HepG2 (cell line): ENCODE measurements around the gene CEP76. TPM values are rescaled to one million over a fixed set of nuclear protein-coding genes. Genes with fewer than 3 reads are reported as not detected.

Experiments used
- ARNT2 ChIP-seq: sonication (generic); formaldehyde crosslinking; IDR thresholded peaks from 2 replicates; pipeline ENCODE4 v1.8.0; 2022; ENCODE audit warnings: mild to moderate bottlenecking, low read depth, missing genetic modification reagents, moderate library complexity
- CREM ChIP-seq, 2 experiments: sonication (generic) in 1 of 2; formaldehyde crosslinking in 1 of 2; IDR thresholded peaks; 2 replicates each; pipeline versions ENCODE4 v1.4.0 to v1.6.1; 2016 to 2020; ENCODE audit warnings: antibody characterized with exemption in 1 of 2, mild to moderate bottlenecking in 1 of 2, missing genetic modification reagents in 1 of 2
- HNRNPL ChIP-seq: fragments of 200-400 bp; formaldehyde crosslinking; IDR thresholded peaks from 2 replicates; pipeline ENCODE4 v1.6.1; 2017; ENCODE audit warnings: mild to moderate bottlenecking, low read depth, low read length
- MBNL3 ChIP-seq: fragments of 250-450 bp; sonication (Bioruptor Pico); conservative IDR thresholded peaks from 2 replicates; pipeline ENCODE4 v1.8.0; 2022; ENCODE audit warnings: mild to moderate bottlenecking, inconsistent platforms
- MEIS1 ChIP-seq: sonication (generic); formaldehyde crosslinking; IDR thresholded peaks from 2 replicates; pipeline ENCODE4 v1.9.0; 2021; ENCODE audit warnings: mild to moderate bottlenecking, missing genetic modification reagents, moderate library complexity, borderline replicate concordance
- NCOA2 ChIP-seq: sonication (generic); formaldehyde crosslinking; IDR thresholded peaks from 2 replicates; pipeline ENCODE4 v1.8.0; 2022; ENCODE audit warnings: inconsistent platforms
- NFYB ChIP-seq: sonication (generic); formaldehyde crosslinking; IDR thresholded peaks from 2 replicates; pipeline ENCODE4 v1.4.0; 2020; ENCODE audit warnings: missing genetic modification reagents
- RARG ChIP-seq: sonication (generic); formaldehyde crosslinking; IDR thresholded peaks from 2 replicates; pipeline ENCODE4 v1.4.0; 2020; ENCODE audit warnings: low read depth, mild to moderate bottlenecking, missing genetic modification reagents
- TOPORS ChIP-seq: sonication (generic); formaldehyde crosslinking; IDR thresholded peaks from 2 replicates; pipeline ENCODE4 v1.8.0; 2023; ENCODE audit warnings: mild to moderate bottlenecking, missing genetic modification reagents
- polyA plus RNA-seq, 8 experiments: library from polyadenylated mRNA; depleted of rRNA in 3 of 8; stranded (reverse) in 7 of 8; unstranded in 1 of 8; fragments of >200 nt; fragmentation: Illumina TruSeq in 4 of 8; extraction: Trizol in 4 of 8; gene quantifications; 2 replicates each; pipeline versions ENCODE4 v1.2.1 to v1.2.3, GENCODE V29; 2011 to 2016; ENCODE audit warnings: low read depth in 4 of 8, missing spikeins in 1 of 8, mixed read lengths in 1 of 8; ENCODE audit not compliant: insufficient read depth in 1 of 8
- total RNA-seq, 5 experiments: library from RNA; depleted of rRNA; stranded (reverse); fragments of >200 nt; fragmentation: Illumina TruSeq; extraction: Trizol; gene quantifications; 2 replicates each; pipeline ENCODE4 v1.2.3, GENCODE V29; 2016; ENCODE audit warnings: low read depth in 1 of 5
- TF ChIP-seq, protein P1 (sequence below), 2 experiments: fragments of 450-650 bp in 1 of 2; sonication (generic) in 1 of 2; formaldehyde crosslinking in 1 of 2; IDR thresholded peaks; 2 replicates each; pipeline versions ENCODE4 v1.6.1 to v1.8.0; 2016 to 2022; ENCODE audit warnings: antibody characterized with exemption in 1 of 2, mild to moderate bottlenecking in 1 of 2, missing genetic modification reagents in 1 of 2
- TF ChIP-seq, protein P2 (sequence below): IDR thresholded peaks from 2 replicates; pipeline ENCODE4 v1.6.1; 2016; ENCODE audit warnings: low read depth, control low read depth
- TF ChIP-seq, protein P3 (sequence below): sonication (generic); formaldehyde crosslinking; IDR thresholded peaks from 2 replicates; pipeline ENCODE4 v1.5.0; 2020; ENCODE audit warnings: missing genetic modification reagents
- TF ChIP-seq, protein P4 (sequence below): sonication (generic); formaldehyde crosslinking; IDR thresholded peaks from 2 replicates; pipeline ENCODE4 v1.8.1; 2022; ENCODE audit warnings: mild to moderate bottlenecking, missing genetic modification reagents
- TF ChIP-seq, protein P5 (sequence below): sonication (generic); formaldehyde crosslinking; IDR thresholded peaks from 2 replicates; pipeline ENCODE4 v1.5.1; 2020; ENCODE audit warnings: mild to moderate bottlenecking, missing genetic modification reagents, borderline replicate concordance

CEP76 gene
- total and polyA plus RNA-seq, 2 of the 13 experiments (the other 11 are each of a cell fraction or from before 2014, with no cell fraction given), result 13.9 to 15.1 TPM

DNA sequence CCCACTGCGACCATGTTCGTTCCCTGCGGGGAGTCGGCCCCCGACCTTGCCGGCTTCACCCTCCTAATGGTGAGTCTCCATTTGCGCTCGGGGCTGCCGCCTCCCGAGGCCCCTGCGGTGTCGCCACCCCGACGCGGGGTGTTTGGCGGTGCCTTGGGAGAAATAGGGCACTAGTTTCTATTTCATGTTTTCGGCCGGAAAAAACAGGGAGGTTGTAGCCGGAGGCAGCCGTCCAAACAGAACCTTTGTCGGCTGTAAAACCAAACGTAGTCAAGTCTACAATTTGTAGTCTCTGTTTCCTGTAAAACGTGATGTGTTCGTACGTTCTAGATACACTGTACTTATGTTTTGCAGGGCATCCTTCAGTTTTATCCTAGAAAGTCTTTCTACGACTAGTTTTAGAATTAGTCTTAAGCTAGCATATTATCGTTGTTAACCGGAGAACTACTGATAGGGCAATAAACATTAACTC, 609 bp upstream of the CEP76 start (continued):
- TF ChIP-seq, protein P1, sequence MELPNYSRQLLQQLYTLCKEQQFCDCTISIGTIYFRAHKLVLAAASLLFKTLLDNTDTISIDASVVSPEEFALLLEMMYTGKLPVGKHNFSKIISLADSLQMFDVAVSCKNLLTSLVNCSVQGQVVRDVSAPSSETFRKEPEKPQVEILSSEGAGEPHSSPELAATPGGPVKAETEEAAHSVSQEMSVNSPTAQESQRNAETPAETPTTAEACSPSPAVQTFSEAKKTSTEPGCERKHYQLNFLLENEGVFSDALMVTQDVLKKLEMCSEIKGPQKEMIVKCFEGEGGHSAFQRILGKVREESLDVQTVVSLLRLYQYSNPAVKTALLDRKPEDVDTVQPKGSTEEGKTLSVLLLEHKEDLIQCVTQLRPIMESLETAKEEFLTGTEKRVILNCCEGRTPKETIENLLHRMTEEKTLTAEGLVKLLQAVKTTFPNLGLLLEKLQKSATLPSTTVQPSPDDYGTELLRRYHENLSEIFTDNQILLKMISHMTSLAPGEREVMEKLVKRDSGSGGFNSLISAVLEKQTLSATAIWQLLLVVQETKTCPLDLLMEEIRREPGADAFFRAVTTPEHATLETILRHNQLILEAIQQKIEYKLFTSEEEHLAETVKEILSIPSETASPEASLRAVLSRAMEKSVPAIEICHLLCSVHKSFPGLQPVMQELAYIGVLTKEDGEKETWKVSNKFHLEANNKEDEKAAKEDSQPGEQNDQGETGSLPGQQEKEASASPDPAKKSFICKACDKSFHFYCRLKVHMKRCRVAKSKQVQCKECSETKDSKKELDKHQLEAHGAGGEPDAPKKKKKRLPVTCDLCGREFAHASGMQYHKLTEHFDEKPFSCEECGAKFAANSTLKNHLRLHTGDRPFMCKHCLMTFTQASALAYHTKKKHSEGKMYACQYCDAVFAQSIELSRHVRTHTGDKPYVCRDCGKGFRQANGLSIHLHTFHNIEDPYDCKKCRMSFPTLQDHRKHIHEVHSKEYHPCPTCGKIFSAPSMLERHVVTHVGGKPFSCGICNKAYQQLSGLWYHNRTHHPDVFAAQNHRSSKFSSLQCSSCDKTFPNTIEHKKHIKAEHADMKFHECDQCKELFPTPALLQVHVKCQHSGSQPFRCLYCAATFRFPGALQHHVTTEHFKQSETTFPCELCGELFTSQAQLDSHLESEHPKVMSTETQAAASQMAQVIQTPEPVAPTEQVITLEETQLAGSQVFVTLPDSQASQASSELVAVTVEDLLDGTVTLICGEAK (IDR thresholded peaks at IDR 0.05), result no peak
- TF ChIP-seq, protein P1 (CRISPR knock-in tag; IDR thresholded peaks at IDR 0.05), result 0 out of 2 replicates have a peak, but pooled peaks have one; percentile 3
- TF ChIP-seq TOPORS (CRISPR knock-in tag) (no peak), CREM (IDR thresholded peaks at IDR 0.05) (0 out of 2 replicates have a peak, but pooled peaks have one; percentile 5), CREM (CRISPR knock-in tag; IDR thresholded peaks at IDR 0.05) (no peak), ARNT2 (no peak), MEIS1 (CRISPR knock-in tag) (0 out of 2 replicates have a peak, but pooled peaks have one; percentile 15), NCOA2 (CRISPR knock-in tag) (0 out of 2 replicates have a peak, but pooled peaks have one; percentile 3), RARG (CRISPR knock-in tag) (0 out of 2 replicates have a peak, but pooled peaks have one; percentile 22), MBNL3 (CRISPR knock-in tag) (no peak), HNRNPL (0 out of 2 replicates have a peak, but pooled peaks have one; percentile 3), NFYB (CRISPR knock-in tag) (0 out of 2 replicates have a peak, but pooled peaks have one; percentile 2)
- TF ChIP-seq, protein P2, sequence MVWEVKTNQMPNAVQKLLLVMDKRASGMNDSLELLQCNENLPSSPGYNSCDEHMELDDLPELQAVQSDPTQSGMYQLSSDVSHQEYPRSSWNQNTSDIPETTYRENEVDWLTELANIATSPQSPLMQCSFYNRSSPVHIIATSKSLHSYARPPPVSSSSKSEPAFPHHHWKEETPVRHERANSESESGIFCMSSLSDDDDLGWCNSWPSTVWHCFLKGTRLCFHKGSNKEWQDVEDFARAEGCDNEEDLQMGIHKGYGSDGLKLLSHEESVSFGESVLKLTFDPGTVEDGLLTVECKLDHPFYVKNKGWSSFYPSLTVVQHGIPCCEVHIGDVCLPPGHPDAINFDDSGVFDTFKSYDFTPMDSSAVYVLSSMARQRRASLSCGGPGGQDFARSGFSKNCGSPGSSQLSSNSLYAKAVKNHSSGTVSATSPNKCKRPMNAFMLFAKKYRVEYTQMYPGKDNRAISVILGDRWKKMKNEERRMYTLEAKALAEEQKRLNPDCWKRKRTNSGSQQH (CRISPR knock-in tag), result peak; percentile 11; the same call in 1 of the 2 replicates
- TF ChIP-seq, protein P3, sequence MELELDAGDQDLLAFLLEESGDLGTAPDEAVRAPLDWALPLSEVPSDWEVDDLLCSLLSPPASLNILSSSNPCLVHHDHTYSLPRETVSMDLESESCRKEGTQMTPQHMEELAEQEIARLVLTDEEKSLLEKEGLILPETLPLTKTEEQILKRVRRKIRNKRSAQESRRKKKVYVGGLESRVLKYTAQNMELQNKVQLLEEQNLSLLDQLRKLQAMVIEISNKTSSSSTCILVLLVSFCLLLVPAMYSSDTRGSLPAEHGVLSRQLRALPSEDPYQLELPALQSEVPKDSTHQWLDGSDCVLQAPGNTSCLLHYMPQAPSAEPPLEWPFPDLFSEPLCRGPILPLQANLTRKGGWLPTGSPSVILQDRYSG (CRISPR knock-in tag), result peak; percentile 65; the same call in 1 of the 2 replicates
- TF ChIP-seq, protein P4, sequence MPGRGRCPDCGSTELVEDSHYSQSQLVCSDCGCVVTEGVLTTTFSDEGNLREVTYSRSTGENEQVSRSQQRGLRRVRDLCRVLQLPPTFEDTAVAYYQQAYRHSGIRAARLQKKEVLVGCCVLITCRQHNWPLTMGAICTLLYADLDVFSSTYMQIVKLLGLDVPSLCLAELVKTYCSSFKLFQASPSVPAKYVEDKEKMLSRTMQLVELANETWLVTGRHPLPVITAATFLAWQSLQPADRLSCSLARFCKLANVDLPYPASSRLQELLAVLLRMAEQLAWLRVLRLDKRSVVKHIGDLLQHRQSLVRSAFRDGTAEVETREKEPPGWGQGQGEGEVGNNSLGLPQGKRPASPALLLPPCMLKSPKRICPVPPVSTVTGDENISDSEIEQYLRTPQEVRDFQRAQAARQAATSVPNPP (CRISPR knock-in tag), result no peak
- TF ChIP-seq, protein P5, sequence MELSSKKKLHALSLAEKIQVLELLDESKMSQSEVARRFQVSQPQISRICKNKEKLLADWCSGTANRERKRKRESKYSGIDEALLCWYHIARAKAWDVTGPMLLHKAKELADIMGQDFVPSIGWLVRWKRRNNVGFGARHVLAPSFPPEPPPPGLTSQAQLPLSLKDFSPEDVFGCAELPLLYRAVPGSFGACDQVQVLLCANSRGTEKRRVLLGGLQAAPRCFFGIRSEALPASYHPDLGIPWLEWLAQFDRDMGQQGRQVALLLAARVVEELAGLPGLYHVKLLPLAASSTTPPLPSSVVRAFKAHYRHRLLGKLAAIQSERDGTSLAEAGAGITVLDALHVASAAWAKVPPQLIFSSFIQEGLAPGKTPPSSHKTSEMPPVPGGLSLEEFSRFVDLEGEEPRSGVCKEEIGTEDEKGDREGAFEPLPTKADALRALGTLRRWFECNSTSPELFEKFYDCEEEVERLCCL (CRISPR knock-in tag), result no peak
